ENCODE data around the gene GNA12. TPM values are rescaled to one million over a fixed set of nuclear protein-coding genes. Genes with fewer than 3 reads are reported as not detected.

Gene GNA12
- total RNA-seq, 5 donors from 2014 or later (not counting 1 experiment from before 2014, with no cell fraction given) = 17.9 to 22.5 (median 22.1) TPM

DNA sequence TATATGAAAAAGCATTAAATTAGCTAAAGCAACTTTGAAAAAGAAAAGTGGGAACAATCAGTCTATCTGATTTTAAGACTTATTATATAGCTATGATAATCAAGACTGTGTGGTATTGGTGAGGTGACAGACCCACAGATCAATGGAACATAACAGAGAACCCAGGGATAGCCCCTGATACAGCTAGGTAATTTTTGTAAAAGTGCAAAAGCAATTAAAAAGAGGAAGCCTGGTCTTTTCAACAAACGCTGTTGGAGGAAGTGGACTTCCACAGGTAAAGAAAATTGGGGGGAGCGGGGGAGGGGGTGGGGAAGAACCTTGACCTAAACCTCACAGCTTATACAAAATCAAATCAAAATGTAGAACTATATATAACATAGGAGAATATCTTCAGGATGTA lies 45.4 kb downstream of the GNA12 start:
- Mint-ChIP-seq H3K27me3 (no peaks in the 10 kb centered on the region), H3K4me1 (peaks cover 46 to 55% (median 48%) of the 10 kb centered on the region in 3 donors), H3K4me3 (no peak overlapping the region), H3K36me3 (peaks cover 15% of the 10 kb centered on the region), H3K27ac (no peak overlapping the region), H3K9me3 (no peaks in the 10 kb centered on the region)
- ATAC-seq (replicated peaks in 1 of 4) (no peak), DNase-seq (no peak)
- Histone ChIP-seq H3K9me3 (no peaks in the 10 kb centered on the region), H3K4me3 (ENCODE audit: control insufficient read depth in 1 of 2, extremely low read depth in 1 of 2, low read length in 1 of 2) (no peak overlapping the region), H3K27me3 (replicated peaks in 1 of 2; ENCODE audit: control insufficient read depth in 2 of 2, extremely low read depth in 1 of 2, insufficient read depth in 2 of 2, low read length in 1 of 2) (peaks cover 0 to 3% of the 10 kb centered on the region in 2 experiments), H3K36me3 (ENCODE audit: control insufficient read depth in 2 of 2, extremely low read depth in 1 of 2, insufficient read depth in 1 of 2, low read length in 1 of 2) (peaks cover 0 to 7% of the 10 kb centered on the region in 2 donors), H3K27ac (ENCODE audit: low read length) (no peak overlapping the region), H3K4me1 (ENCODE audit: control insufficient read depth in 1 of 2, extremely low read depth in 1 of 2, insufficient read depth in 2 of 2, low read length in 2 of 2) (peaks cover 7 to 17% of the 10 kb centered on the region in 2 experiments)
- CTCF ChIA-PET = no interaction called here
- WGBS (ENCODE audit: insufficient coverage) = no CpG with 5 or more reads among the region's 2 CpGs
- POLR2A ChIA-PET = interaction anchor here (0.5 to 0.6 kb wide), 2 partner anchors 17 to 64 kb away, joined by 4 to 5 read pairs; no protein-coding TSS in a partner anchor

DNA sequence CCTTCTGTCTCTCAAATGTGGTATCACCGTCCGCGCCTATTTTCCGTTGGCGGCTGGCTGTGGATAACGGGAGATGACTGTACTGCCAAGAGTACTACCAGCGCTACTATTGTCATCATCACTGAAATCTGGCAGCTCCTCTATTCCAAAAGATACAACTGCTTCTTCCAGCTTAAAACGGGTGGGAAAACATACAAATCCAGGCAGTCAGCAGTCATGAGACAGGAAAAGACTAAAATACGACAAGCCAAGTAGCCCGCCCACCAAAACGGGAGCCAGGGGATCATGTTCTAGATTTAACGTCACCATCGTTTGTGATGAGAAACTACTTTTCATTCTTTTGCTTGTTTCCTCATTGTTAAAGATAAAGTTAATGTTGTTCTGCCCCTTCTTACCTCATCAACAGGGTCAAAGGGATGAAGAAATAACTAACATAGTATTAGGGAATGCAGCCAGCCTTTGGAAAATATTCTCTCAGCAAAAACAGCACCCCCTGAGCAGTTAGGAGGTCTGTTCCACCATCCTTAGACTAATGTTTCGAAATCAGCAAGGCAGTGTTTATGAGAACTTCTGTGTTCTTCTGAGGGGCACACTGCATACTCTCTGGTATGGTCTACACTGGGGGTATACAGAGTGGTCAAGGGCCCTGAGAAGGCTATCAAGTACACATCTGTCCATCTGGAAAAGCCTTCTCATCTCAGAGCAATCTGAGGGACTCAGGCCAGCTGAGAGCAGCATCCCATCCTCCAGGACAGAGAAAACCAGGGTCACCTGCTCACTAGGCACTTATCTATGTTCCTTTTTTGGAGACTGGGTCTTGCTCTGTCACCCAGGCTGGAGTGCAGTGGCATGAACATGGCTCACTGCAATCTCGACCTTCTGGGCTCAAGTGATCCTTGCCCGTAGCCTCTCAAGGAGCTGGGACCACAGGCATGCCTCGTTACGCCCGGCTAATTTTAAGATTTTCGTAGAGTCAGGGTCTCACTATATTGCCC lies 47.5 kb downstream of the GNA12 start:
- ATAC-seq (replicated peaks in 1 of 4) = no peak
- no peaks in the 10 kb centered on the region for H3K9me3 Mint-ChIP-seq
- H3K36me3 Mint-ChIP-seq = peaks cover 33% of the 10 kb centered on the region
- no peak overlapping the region for H3K27ac Mint-ChIP-seq
- H3K4me1 Mint-ChIP-seq = peaks cover 29 to 43% (median 31%) of the 10 kb centered on the region in 3 donors
- ChIA-PET CTCF (no interaction called here), POLR2A (interaction anchor here in 1 of 2 donors (0.6 to 0.7 kb wide), 2 partner anchors 129 to 746 kb away, joined by 4 read pairs; no protein-coding TSS in a partner anchor)
- Histone ChIP-seq H3K9me3 (no peaks in the 10 kb centered on the region), H3K36me3 (ENCODE audit: control insufficient read depth in 2 of 2, extremely low read depth in 1 of 2, insufficient read depth in 1 of 2, low read length in 1 of 2) (peaks cover 0 to 15% of the 10 kb centered on the region in 2 donors), H3K27ac (ENCODE audit: low read length) (no peak overlapping the region), H3K4me3 (ENCODE audit: control insufficient read depth in 1 of 2, extremely low read depth in 1 of 2, low read length in 1 of 2) (no peak overlapping the region), H3K27me3 (replicated peaks in 1 of 2; ENCODE audit: control insufficient read depth in 2 of 2, extremely low read depth in 1 of 2, insufficient read depth in 2 of 2, low read length in 1 of 2) (no peaks in the 10 kb centered on the region), H3K4me1 (ENCODE audit: control insufficient read depth in 1 of 2, extremely low read depth in 1 of 2, insufficient read depth in 2 of 2, low read length in 2 of 2) (peaks cover under 1 to 6% of the 10 kb centered on the region in 2 experiments)
- no peak overlapping the region for H3K4me3 Mint-ChIP-seq
- DNase-seq = no peak
- WGBS (ENCODE audit: insufficient coverage) = 97% methylated on average over 12 of the region's 20 CpGs
- no peaks in the 10 kb centered on the region for H3K27me3 Mint-ChIP-seq

DNA sequence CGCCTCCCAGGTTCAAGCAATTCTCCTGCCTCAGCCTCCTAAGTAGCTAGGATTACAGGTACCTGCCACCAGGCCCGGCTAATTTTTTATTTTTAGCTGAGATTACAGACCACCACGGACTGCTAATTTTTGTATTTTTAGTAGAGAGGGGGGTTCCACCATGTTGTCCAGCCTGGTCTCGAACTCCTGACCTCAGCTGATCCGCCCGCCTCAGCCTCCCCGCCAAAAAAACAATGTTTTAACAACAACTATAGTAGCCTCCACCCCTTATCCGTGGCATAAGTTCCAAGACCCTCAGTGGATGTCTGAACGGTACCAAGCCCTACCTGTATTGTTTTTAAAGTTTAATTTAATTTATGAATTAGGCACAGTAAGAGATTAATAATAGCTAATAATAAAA lies 48.2 kb downstream of the GNA12 start:
- H3K36me3 ChIP-seq (ENCODE audit: control insufficient read depth in 2 of 2, extremely low read depth in 1 of 2, insufficient read depth in 1 of 2, low read length in 1 of 2) = peaks cover 0 to 15% of the 10 kb centered on the region in 2 donors
- no peaks in the 10 kb centered on the region for H3K9me3 ChIP-seq
- peaks cover 0 to 1% of the 10 kb centered on the region in 2 experiments for H3K4me1 ChIP-seq (ENCODE audit: control insufficient read depth in 1 of 2, extremely low read depth in 1 of 2, insufficient read depth in 2 of 2, low read length in 2 of 2)
- no peaks in the 10 kb centered on the region for H3K27me3 Mint-ChIP-seq
- no peaks in the 10 kb centered on the region for H3K9me3 Mint-ChIP-seq
- H3K4me1 Mint-ChIP-seq = peaks cover 21 to 36% (median 24%) of the 10 kb centered on the region in 3 donors
- ChIA-PET CTCF (interaction anchor here in 1 of 2 donors (0.6 kb wide), 1 partner anchor 19 kb away, joined by 4 read pairs; no protein-coding TSS in a partner anchor), POLR2A (interaction anchor here in 1 of 2 donors (0.6 to 0.7 kb wide), 2 partner anchors 128 to 746 kb away, joined by 4 read pairs; no protein-coding TSS in a partner anchor)
- no peak overlapping the region for H3K4me3 ChIP-seq (ENCODE audit: control insufficient read depth in 1 of 2, extremely low read depth in 1 of 2, low read length in 1 of 2)
- no peak overlapping the region for H3K27ac ChIP-seq (ENCODE audit: low read length)
- DNase-seq (no peak), ATAC-seq (replicated peaks in 1 of 4) (no peak)
- no peak overlapping the region for H3K4me3 Mint-ChIP-seq
- H3K27me3 ChIP-seq (replicated peaks in 1 of 2; ENCODE audit: control insufficient read depth in 2 of 2, extremely low read depth in 1 of 2, insufficient read depth in 2 of 2, low read length in 1 of 2) = no peaks in the 10 kb centered on the region
- no peak overlapping the region for H3K27ac Mint-ChIP-seq
- no CpG with 5 or more reads among the region's 9 CpGs for WGBS (ENCODE audit: insufficient coverage)
- H3K36me3 Mint-ChIP-seq = peaks cover 36% of the 10 kb centered on the region

GRCh38 chr7:2794836-2795636 lies 49.1 kb downstream of the GNA12 start:
- CTCF ChIA-PET = interaction anchor here in 1 of 2 donors (0.6 kb wide), 1 partner anchor 20 kb away, joined by 4 read pairs; no protein-coding TSS in a partner anchor
- Mint-ChIP-seq H3K36me3 (peaks cover 41% of the 10 kb centered on the region), H3K9me3 (no peaks in the 10 kb centered on the region), H3K27me3 (no peaks in the 10 kb centered on the region), H3K27ac (no peak overlapping the region), H3K4me3 (no peak overlapping the region), H3K4me1 (peaks cover 15 to 27% (median 19%) of the 10 kb centered on the region in 3 donors)
- Histone ChIP-seq H3K4me3 (ENCODE audit: control insufficient read depth in 1 of 2, extremely low read depth in 1 of 2, low read length in 1 of 2) (no peak overlapping the region), H3K27ac (ENCODE audit: low read length) (no peak overlapping the region), H3K36me3 (ENCODE audit: control insufficient read depth in 2 of 2, extremely low read depth in 1 of 2, insufficient read depth in 1 of 2, low read length in 1 of 2) (peaks cover 0 to 17% of the 10 kb centered on the region in 2 donors), H3K27me3 (replicated peaks in 1 of 2; ENCODE audit: control insufficient read depth in 2 of 2, extremely low read depth in 1 of 2, insufficient read depth in 2 of 2, low read length in 1 of 2) (no peaks in the 10 kb centered on the region), H3K4me1 (ENCODE audit: control insufficient read depth in 1 of 2, extremely low read depth in 1 of 2, insufficient read depth in 2 of 2, low read length in 2 of 2) (no peaks in the 10 kb centered on the region), H3K9me3 (no peaks in the 10 kb centered on the region)
- 100% methylated on average over 7 of the region's 17 CpGs for WGBS (ENCODE audit: insufficient coverage)
- ATAC-seq (replicated peaks in 1 of 4) (no peak), DNase-seq (no peak)
- POLR2A ChIA-PET = no interaction called here

DNA sequence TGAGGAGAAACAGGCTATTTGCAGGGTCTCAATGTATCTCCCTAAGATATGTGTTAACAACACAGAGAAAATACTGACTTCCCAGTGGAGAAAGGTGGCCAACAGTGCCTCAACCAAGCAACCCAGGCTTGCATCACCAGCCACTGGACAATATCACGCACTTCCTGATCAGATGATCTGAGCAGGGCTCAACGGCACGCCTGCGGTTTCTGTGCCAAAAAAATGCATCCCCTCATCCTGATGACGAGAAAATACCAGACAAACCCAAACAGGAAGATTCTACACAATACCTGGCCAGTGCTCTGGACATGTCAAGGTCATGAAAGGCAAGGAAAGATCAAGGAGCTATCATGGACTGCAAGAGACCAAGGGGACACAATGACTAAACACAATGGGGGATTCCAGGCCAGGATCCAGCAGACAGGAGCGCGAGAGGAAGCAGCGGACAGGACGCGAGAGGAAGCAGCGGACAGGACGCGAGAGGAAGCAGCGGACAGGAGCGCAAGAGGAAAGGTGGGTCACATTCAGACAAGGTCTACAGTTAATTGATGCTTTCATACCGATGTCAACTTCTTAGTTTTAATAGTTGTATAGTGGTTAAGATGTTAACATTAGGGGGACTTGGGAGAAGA lies 51.1 kb downstream of the GNA12 start:
- 98% methylated on average over 14 of the region's 16 CpGs for WGBS (ENCODE audit: insufficient coverage)
- ChIA-PET CTCF (no interaction called here), POLR2A (no interaction called here)
- no peaks in the 10 kb centered on the region for H3K27me3 Mint-ChIP-seq
- Histone ChIP-seq H3K4me1 (ENCODE audit: control insufficient read depth in 1 of 2, extremely low read depth in 1 of 2, insufficient read depth in 2 of 2, low read length in 2 of 2) (no peaks in the 10 kb centered on the region), H3K4me3 (ENCODE audit: control insufficient read depth in 1 of 2, extremely low read depth in 1 of 2, low read length in 1 of 2) (no peak overlapping the region), H3K9me3 (no peaks in the 10 kb centered on the region), H3K27ac (ENCODE audit: low read length) (no peak overlapping the region), H3K27me3 (replicated peaks in 1 of 2; ENCODE audit: control insufficient read depth in 2 of 2, extremely low read depth in 1 of 2, insufficient read depth in 2 of 2, low read length in 1 of 2) (no peaks in the 10 kb centered on the region), H3K36me3 (ENCODE audit: control insufficient read depth in 2 of 2, extremely low read depth in 1 of 2, insufficient read depth in 1 of 2, low read length in 1 of 2) (peaks cover 0 to 27% of the 10 kb centered on the region in 2 donors)
- H3K9me3 Mint-ChIP-seq = no peaks in the 10 kb centered on the region
- peaks cover 52% of the 10 kb centered on the region for H3K36me3 Mint-ChIP-seq
- no peak overlapping the region for H3K27ac Mint-ChIP-seq
- H3K4me1 Mint-ChIP-seq = peaks cover 0 to 15% (median 5%) of the 10 kb centered on the region in 3 donors
- H3K4me3 Mint-ChIP-seq = no peak overlapping the region
- DNase-seq (no peak), ATAC-seq (replicated peaks in 1 of 4) (no peak)
